COLO668 (cell line): ENCODE results near the gene GLB1L.
A peak's percentile ranks its signal among the peaks of the same experiment; 100 is the strongest.
"Not testable (repeated sequence)": the region's sequence is repeated elsewhere in the genome, so short reads cannot be mapped to it uniquely, and the experiment has no call there.

Experiments used
- DNase-seq: peaks from one replicate; lab custom pipeline; 2025; ENCODE audit not compliant: unreplicated experiment; lab: John Stamatoyannopoulos, UW

GLB1L gene

DNA sequence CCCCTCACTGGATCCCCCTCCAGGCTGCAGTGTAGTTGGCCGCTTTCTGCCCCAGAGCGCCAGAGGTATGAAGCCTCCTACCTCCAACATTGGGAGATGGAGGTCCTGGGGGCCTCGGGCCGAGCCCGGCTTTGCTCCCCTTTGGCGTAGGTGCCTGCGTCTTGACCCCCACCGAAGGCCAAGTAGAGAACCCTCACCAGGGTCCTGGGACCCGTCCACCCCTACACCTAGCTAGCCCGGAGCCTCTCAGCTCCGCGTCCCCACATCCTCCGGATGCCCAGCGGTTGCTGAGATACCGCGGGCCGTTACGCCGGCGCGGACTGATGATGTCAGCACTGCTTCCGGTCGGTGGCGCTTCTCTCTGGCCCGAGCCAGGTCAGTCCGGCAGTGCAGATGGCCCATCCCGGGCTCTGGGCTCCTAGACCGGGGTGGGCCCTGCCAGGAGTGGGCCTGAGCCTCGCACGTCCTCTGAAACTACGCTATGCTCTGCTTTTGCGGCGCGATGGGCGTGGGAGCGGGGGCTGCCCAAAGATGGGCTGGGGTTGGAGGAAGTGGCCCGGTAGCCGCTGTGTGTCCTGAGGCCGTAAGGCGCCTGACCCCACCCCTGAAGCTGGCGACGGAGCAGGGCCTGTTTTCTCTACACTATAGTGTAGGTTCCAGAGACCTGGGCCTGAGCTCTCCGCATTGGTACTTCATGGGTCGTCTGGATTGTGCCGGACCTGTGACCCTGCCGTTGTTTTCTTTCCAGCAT is at the start of gene GLB1L, which contains the start of gene STK16:
Gene GLB1L, minus strand, starts transcription at position 297 of the 751 bp plus-strand sequence. CDS start 1,871 bp downstream, outside the sequence.
Gene STK16, plus strand, starts transcription at position 332 of the 751 bp plus-strand sequence. CDS start 521 bp downstream, outside the sequence.
- peak; percentile 95 for DNase-seq

DNA sequence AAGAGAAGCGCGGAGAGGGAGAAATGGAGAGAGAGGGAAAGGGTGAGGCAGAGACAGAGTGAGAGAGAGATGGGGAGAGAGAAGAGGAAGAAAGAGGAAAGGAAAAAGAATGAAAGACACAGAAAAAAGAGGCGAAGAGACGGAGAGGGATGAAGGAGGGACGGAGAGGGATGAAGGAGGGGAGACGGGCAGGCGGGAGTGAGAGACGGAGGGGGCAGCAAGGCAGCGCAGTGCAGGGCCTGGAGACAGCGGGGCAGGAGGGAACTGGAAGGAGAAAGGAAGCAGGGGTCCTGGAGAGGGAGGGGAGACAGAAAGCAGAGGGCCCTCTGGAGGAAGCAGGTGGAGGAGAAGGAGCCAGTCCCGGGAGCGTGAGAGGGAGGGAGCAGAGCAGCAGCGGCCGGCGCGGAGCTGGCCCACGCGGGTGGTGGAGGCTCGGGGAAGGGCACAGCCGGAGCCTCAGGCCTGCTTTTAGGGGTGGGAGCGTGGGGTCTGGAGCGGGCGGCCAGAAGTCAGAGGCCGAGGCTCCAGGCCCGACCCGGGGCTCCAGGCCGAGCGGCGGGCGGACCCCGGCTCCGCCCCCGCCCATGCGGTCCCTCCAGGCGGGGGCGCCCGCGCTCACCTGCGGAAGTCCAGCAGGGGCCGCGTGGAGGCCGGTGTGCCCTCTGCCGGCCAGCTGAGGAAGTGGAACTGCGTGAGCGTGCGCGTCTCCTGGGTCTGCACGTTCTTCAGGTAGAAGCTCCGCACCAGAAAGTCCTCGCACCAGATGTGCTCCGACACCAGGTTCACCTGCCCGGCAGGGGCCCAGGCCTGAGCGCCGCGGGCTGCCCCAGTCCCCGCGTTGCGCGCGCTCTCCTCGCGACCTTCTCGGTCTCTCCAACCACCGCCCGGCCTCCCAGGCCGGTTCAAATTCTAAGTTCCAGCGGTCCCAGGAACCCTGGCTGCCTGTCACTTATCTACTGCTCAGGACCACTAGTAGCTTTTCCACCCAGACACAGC is 49.4 kb upstream of the GLB1L start:
- peak; percentile 91 for DNase-seq

DNA sequence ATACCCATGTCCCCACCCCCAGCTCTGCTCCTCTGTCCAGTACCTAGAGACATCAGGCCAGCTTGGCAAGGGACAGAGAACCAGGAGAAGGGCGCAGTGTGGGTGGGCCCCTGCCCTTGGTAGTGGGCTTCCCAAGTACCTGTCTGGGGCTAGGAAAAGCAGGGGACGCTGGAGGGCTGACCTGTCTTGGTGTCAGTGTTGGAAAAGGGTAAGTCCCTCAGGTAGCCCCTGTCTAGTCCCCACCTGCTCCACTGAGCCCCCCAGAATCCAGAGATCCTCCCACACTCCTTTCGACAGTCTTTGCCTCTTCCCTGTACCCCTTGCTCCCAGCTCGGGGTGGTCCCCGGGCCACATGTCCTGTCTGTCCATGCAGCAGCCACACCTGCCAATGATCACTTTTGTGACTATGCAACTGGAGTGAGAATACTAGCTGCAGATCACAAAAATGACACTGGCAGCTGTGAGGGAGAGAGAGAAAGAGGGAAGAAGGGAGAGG is 48.5 kb upstream of the GLB1L start:
- DNase-seq = no peak

DNA sequence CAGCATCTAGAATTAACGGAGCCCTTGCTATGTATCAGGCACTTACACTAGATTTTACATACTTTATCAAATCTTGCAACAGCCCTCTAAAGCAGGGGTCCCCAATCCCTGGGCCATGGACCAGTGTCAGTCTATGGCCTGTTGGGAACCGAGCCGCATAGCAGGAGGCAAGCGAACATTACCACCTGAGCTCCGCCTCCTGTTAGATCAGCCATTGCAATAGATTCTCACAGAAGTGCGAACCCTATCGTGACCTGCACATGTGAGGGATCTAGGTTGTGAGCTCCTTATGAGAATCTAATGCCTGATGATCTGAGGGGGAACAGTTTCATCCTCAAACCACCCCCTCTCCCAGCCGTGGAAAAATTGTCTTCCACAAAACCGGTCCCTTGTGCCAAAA is 47.4 kb upstream of the GLB1L start:
- no peak for DNase-seq

DNA sequence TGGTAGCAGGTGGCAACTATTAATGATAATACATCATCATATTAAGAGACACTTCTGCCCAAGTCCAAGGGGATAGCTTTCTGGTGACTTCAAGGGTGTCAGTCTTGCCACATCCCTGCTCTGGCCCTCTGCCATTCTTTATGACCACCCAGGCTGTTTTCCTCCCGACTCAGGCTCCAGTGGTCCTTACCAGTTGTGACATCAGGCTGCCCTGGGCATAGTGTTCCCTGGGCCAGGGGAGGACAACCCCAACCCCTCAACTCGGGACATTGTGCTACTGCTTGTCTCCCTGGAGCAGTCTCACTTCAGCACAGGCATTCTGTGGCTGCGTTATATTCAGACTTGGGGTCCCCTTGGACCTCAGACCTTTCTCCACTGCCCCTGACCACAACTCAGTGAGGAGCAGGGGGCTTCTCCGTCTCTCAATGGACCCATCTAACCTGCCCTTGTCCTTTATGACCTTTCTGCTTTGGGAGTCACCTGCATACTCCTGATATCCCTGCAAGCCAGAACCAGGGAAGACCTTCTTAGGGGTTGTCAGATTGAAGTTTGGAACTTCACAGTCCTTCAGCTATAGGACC is 46.8 kb upstream of the GLB1L start:
- DNase-seq = no peak

DNA sequence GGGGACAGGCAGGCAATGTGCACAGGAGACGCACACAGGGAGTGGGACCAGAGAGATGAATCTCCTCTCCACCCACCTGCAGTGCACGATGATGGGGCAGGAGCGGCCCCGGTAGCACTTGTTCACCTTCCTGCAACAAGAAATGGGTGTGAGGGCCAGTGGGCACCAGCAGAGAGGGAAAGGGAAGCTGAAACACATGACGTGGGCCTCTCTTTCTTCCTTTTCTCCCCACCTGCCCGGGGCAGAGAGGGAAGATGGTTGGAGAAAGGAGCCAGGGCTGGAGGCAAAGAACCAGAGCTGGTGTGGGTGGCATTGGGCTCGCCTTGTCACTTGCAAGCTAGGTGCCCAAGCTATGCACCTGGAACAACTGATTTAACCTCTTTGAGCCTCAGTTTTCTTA is 46.1 kb upstream of the GLB1L start:
- DNase-seq = no peak

DNA sequence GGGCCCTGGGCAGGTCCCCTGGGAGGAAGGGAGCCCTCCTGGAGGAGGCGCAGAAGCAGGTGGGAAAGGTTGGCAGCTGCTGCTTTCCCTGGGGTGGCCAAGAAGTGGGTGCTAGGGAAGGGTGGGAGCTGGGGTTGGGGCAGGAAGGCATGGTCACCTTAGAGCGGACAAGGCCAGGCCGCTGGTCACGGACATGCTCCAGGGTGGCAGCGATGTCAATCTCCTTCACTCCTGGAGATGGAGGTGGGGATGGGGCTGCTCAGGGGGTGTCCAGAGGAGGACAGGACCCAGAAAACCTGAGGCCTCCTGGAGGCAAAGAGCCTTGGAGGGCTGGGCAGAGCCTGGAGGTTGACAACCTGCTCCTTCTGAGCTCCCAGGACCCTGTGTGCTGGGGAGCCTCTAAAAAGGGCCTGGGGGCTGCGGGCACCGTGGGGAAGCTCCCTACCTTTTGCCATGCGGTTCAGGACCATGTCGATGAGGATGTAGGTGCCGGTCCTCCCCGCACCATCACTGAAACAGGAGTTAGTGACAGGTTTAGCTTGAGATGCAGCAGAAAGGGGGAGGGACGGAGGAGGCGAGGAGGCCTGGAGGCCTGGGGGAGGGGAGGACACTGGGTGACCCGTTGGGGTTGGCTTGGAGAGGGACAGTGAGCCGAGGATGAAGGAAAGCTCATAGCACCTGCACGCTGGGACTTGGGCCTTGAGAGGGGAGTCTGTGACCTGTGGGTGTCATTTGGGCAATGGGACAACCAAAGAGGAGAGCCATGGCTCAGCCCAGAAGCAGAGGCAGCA is 45.3 kb upstream of the GLB1L start:
- DNase-seq = no peak

DNA sequence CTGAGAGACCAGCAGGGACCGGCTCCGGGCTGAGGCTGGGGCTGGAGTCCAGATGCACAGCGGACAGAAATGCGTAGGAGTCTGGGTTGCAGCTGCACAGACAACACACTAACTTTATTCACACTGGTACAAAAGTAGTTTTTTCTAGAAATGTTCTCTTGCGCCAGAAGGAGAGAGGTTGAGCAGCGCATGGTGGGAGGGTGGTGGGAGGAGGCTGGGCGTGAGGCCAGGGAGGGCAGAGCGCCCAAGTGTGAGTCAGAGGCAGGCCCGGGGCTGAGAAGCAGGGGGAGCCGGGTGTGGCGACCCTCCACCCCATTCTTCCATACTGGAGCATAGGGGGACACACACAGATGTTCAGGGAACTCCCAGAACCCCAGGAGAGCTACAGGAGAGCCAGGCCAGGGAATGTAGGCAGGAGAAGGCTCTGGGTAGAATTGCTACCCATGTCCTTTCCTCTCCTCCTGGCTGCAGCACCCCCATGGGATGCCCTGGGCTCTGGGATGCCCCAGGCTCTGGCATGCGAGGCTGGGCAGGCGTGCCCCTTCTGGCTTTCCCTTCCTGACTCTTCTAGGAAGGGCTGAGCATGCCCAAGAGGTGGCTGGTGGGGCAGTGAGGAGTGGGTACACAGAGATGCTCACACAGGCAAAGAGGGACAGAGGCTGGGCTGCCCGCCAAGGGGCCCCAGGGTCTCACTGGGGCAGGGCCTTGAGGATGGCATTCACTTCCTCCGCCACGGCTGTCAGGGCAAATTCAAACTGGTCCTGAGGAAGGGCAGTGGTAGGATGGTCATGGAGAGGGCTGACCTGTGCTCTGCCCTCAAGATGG is 44.5 kb upstream of the GLB1L start:
- no peak for DNase-seq

DNA sequence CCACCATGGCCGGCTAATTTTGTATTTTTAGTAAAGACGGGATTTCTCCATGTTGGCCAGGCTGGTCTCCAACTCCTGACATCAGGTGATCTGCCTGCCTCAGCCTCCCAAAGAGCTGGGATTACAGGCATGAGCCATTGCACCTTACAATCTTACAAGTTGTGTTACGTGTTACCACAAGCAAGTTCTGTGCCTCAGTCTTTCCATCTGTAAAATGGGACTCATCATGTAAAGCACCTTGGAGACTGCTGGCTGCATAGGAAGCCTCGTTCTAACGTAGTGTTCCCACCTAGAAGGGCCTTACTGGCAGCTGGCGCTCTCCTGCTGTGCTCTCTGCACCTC is 43.9 kb upstream of the GLB1L start:
- no peak for DNase-seq

DNA sequence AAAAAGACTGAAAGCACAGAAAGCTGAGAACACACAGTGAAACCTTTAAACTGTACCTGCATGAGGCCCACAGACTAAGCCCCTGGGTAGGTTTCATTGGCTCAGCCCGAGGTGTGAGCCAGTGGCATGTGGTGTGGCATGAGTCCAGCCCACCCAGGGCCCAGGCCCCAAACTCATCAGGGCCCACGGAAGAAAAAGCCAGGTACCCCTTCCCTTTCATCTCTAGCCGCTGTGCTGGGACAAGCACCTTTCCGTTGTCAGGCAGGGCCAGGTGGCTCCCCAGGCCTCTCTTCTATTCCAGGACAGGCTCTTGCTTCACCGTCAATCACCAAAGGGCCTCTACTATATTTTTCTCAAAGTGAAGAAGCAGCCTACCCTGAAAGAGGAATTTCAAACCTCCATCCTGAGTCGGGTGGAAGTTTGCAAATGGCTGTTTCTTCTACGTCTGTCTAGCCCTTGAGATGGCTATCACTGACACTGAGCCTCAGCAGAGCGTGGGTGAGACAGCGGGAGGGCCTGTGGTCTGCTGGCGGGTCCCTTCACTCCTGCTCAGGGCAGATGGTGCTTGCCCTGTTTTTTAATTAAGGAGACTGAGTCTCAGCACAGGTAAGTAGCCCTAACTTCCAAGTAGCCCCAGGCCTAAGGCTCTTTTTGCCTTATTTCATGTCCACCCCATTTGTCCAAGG is 42.5 kb upstream of the GLB1L start:
- DNase-seq = no peak

DNA sequence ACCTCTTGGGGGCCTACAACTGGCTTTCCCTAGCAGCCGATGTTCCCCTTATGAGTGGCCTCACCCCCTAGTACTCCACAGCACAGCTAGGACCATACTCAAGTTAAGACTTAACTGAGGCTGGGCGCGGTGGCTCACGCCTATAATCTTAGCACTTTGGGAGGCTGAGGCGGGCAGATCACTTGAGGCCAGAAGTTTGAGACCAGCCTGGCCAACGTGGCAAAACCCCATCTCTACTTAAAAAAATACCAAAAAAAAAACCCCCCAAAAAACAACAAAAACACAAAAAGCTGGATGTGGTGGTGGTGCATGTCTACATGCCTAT is 41.8 kb upstream of the GLB1L start:
- DNase-seq = not testable (repeated sequence)

DNA sequence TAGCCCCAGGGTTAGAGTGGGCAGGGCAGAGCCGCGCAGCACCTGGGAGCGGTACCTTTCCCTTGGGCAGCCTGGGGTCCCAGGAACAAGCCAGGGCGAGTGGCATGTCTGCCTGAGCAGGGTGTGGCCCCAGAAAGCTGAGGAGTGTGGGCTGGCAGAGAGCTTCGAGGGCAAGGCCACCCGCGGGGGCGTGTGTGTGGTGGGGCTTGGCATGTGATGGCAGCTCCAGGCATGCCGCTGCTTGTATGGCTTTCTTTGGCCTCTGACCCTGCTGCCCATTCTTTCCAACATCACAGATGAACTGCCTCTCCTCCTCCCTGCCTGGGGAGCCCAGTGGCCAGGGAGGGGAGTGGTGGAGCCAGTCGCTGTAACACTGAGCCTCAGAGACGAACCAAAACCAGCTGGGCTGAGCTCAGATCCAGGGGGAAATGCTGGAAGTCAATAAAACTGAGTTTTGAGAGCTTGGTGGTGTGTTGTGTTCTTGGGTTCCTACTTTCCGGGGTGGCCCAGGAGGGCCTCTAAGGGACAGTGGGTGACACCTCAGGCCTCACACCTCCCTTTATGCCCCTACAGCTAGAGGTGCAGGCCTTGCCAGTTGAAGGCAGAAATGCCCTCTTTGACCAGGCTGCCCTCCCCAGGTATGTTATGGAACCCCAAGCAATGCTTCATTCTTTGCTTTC is 41.3 kb upstream of the GLB1L start:
- DNase-seq = no peak

DNA sequence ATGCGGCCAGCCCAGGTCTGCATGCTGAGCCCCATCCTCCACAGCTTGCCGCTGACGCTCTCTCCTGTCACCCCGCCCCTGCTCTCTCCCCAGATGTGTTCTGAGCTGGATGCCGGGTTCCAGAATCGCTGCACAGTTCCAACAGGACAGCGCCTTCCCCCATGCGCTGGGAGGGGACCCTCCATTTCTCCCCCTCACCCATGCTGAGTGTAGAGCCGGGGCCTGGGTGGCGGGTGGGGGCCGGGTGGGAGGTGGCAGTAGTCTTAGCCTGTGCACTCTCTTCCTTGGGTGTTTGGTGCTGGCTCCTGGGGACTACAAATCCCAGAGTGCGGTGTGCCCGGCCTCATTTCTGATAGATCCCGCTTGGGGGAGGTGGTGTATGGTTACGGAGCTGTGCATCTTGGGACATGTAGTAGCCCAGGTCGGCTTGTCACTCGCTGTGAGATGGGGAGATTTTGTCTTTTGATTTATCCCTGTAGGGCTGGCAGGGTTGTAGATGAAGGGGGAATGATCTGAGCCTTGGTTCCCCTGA is 40.7 kb upstream of the GLB1L start:
- DNase-seq = no peak

DNA sequence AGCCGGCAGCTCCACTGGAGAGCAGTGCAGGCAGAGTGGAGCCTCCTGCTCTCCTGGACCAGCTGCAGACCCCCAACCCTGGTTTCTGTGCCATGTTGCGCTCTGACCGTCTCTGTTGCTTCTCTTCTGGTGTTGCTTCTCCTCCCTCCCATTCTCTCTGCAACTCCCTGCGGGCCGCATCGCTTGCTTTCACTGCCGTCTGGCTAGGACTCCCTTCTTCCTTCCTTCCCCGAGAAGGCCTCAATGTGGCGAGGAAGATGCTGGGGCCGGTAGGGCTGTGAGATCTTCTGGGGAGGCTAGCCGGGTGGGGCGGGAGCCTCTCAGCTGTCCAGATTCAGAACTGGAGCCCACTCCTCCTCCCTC is 40.1 kb upstream of the GLB1L start:
- no peak for DNase-seq

DNA sequence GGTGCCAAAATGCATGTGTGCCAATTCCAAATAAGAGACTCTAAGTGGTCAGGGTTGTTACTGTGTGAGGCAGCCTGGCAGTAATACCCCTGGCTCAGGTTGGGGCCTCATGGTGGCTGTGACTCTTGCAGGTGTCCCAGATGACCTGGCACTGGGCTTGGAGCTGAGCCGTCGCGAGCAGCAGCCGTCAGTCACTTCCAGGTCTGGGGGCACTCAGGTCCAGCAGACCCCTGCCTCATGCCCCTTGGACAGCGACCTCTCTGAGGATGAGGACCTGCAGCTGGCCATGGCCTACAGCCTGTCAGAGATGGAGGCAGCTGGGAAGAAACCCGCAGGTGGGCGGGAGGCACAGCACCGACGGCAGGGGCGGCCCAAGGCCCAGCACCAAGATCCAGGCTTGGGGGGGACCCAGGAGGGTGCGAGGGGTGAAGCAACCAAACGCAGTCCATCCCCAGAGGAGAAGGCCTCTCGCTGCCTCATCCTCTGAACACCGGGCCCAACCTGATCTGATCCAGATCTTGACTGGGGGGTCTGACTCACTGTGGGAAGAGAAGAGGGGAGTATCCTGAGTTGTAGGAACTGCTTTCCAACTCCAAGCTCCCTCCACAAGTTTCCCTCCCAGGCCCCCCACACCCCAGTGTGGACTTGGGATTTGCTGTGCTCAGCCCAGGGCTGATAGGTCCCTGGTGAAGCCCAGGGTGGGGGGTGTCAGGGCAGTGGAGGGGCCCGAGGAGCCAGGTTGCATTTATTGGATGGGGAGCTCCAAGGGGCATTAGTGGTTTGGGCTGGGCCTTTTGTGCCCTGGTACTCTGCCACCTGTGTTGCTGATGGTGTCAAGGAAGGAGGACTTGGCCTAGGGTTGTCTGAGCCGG is 39.5 kb upstream of the GLB1L start:
- DNase-seq = no peak

DNA sequence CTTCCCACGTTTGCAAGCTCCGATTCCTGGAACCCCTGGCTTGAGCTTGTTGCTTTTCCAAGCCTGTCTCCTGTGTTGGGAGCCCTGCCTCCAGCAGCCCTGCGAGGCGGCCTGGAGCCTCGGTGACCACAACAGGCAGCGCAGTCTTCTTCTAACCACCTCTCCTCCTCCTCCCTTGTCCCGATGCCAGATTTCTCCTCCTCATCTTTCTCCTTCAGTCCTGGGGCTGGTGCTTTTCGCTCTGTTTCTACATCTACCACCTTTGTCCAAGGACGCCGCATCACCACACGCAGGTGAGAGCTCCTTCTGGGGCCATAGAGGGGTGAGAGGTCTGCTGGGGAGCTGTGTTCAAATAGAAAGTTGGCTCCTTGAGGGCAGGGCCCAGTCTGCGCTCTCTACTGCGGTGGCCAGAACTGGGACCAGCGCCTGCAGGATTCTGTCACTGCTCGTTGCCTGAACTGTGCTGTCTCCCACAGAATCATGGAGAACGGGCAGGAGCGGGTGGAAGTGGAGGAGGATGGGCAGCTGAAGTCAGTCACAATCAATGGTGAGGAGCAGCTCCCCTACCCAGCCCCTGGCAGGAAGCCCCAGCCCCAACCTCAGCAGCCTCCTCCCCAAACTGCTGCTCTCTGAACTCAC is 37.8 kb upstream of the GLB1L start:
- no peak for DNase-seq

DNA sequence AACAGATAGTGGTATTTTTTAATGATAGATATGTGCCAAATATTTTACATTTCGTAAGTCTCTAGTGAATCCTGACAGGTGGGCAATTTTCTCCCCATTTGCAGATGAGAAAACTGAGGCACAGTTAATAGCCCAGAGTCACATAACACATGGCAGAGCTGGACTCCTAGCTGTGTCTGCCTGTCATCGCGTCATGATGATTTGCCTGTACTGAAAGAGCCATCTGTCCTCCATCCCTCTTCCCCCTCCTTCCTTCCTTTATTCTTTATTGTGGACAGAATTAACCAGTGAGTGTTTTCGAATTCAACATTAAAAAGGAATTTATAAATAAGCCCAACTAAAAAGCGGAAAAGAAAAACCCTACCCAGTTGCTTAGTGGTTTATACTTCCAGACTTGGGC is 37.1 kb upstream of the GLB1L start:
- no peak for DNase-seq
